Heart right ventricle (tissue), 16 donors: ENCODE data around the gene ZNF385B. TPM values are rescaled to one million over a fixed set of nuclear protein-coding genes. Genes with fewer than 3 reads are reported as not detected.

ENCODE experiments used
- ATAC-seq, 8 donors: fragments of 200-7000 bp; cut with Tn5 transposase; one replicate each; pipeline ENCODE4 v1.9.1; 2020; ENCODE audit warnings: mild to moderate bottlenecking in 8 of 8, moderate library complexity in 8 of 8, moderate number of reproducible peaks in 1 of 8
- DNase-seq, 2 donors: peaks; one replicate each; pipeline ENCODE4 v3.0.0-alpha.2; 2020
- H3K27ac ChIP-seq, 10 donors: fragments of 200-600 bp; sonication (generic) in 2 of 10; one replicate each; pipeline versions ENCODE4 v1.5.0 to v1.8.0; 2020 to 2022; ENCODE audit warnings: mild to moderate bottlenecking in 3 of 10
- H3K27me3 ChIP-seq, 7 donors: fragments of 200-600 bp; one replicate each; pipeline ENCODE4 v1.8.0; 2021 to 2022; ENCODE audit warnings: mild to moderate bottlenecking in 2 of 7
- H3K36me3 ChIP-seq, 9 donors: fragments of 200-600 bp; sonication (generic) in 1 of 9; one replicate each; pipeline versions ENCODE4 v1.5.0 to v1.8.0; 2020 to 2022; ENCODE audit warnings: mild to moderate bottlenecking in 2 of 9
- H3K4me1 ChIP-seq, 9 donors: fragments of 200-600 bp; sonication (generic) in 1 of 9; one replicate each; pipeline versions ENCODE4 v1.5.0 to v1.8.0; 2020 to 2022; ENCODE audit warnings: mild to moderate bottlenecking in 4 of 9
- H3K4me3 ChIP-seq, 10 donors: fragments of 200-600 bp; sonication (generic) in 2 of 10; one replicate each; pipeline versions ENCODE4 v1.5.0 to v1.8.0; 2020 to 2022; ENCODE audit warnings: mild to moderate bottlenecking in 7 of 10, moderate library complexity in 2 of 10
- H3K9me3 ChIP-seq, 11 donors: fragments of 200-600 bp in 10 of 11; sonication (generic) in 2 of 11; one replicate each; pipeline versions ENCODE4 v1.5.0 to v1.8.0; 2013 to 2022; ENCODE audit warnings: mild to moderate bottlenecking in 2 of 11, control low read depth in 1 of 11, moderate library complexity in 1 of 11
- WGBS, 2 donors: extraction: QIAGEN DNeasy Blood & Tissue Kit; methylation state at CpG; one replicate each; pipeline ENCODE4 v1.1.7; 2013; ENCODE audit warnings: inconsistent platforms in 1 of 2; 5-methylcytosine and 5-hydroxymethylcytosine counted together
- intact Hi-C, 10 donors: fragments of 100-400 bp; cut with DNase I; formaldehyde crosslinking; loops; one replicate each; pipeline versions ENCODE4 v1.11.1 to v1.14.2; 2022
- polyA plus RNA-seq, 2 donors: library from polyadenylated mRNA; stranded (reverse); fragments of 200-250 nt; gene quantifications; one replicate each; pipeline ENCODE4 v1.2.3, GENCODE V29; 2013
- total RNA-seq, 10 donors: library from RNA; stranded (reverse); fragmentation: NEBNext Ultra II Directional in 3 of 10; extraction: Animal tissue kit (Norgen Biotek cat#: 25700) in 3 of 10; gene quantifications; one replicate each; pipeline versions ENCODE4 v1.2.1 to v1.2.4, GENCODE V29; 2021 to 2023
- TF ChIP-seq, protein P1 (sequence below), 9 donors: fragments of 200-600 bp; sonication (generic) in 2 of 9; IDR thresholded peaks; one replicate each; pipeline versions ENCODE4 v1.5.0 to v1.8.0; 2021 to 2022; ENCODE audit warnings: antibody characterized with exemption in 9 of 9, mild to moderate bottlenecking in 5 of 9, moderate library complexity in 1 of 9
- donor health status: Arrhythmogenic right ventricular cardiomyopathy.
- donor health status: ischemic (EF 13 %, LVEDD 7.1; RV severe dilation, severe dysfunction).
- donor health status: healthy with polysubstance abuse.
- donor health status: DM: no; HTN: yes; CAD: no.
- donor health status: DM: no; HTN: no; CAD: no.
- donor health status: ischemic (EF 25% LVEDD 6.9; RV normal size, moderate dysfunction).
- donor health status: ischemic (EF 25% LVEDD 5.7; RV mildly dilated, moderate dysfunction).
- donor health status: healthy.
- donor health status: DM: yes; HTN: yes; CAD: no.
- donor health status: Ischemic cardiomyopathy.
- donor health status: ischemic (EF 35%, LVEDD 5.7; RV mildly dilated, moderate dysfunction).
- donor health status: nonischemic (EF 11% LVEDD 7.7; RV severe dilation, severe dysfunction).
- donor health status: DM: yes; HTN: yes; CAD: no.
- donor health status: PGD.
- donor health status: ischemic (EF 29% LVEDD 5.4; RV normal size, mild dysfunction).
- donor health status: nonischemic (EF 23%, LVEDD 6.1; RV moderate dilation, normal function).

ZNF385B gene
- total and polyA plus RNA-seq, 12 donors = 0.19 to 19.7 (median 1.7) TPM

DNA sequence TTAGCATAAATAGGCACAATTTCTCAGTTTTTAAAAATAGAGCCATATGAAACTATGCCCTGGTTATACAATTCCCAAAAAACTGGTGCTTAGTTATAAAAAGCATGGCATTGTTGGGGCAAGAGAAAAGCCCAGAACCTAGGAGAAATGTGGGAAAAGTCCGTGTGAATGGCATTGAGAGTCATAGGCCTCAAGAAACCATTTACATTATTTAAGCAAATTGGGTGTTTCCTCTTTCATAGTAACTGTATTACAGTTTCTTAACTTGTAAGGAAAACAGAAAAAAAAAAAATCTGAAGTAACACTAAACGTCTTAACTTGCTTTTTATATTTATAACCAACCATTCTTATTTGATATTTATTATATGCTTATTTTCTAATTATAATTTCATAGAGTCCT, 425.8 kb downstream of the ZNF385B start:
- 72 to 83% methylated on average over 2 of the region's 2 CpGs for WGBS, 2 donors
- Histone ChIP-seq H3K27ac (no peak overlapping the region), H3K36me3 (no peaks in the 10 kb centered on the region), H3K4me1 (no peaks in the 10 kb centered on the region), H3K27me3 (peaks cover 0 to 12% (median 0%) of the 10 kb centered on the region in 7 donors), H3K9me3 (no peaks in the 10 kb centered on the region), H3K4me3 (no peak overlapping the region)
- intact Hi-C loops = no loop called here
- TF ChIP-seq, protein P1, sequence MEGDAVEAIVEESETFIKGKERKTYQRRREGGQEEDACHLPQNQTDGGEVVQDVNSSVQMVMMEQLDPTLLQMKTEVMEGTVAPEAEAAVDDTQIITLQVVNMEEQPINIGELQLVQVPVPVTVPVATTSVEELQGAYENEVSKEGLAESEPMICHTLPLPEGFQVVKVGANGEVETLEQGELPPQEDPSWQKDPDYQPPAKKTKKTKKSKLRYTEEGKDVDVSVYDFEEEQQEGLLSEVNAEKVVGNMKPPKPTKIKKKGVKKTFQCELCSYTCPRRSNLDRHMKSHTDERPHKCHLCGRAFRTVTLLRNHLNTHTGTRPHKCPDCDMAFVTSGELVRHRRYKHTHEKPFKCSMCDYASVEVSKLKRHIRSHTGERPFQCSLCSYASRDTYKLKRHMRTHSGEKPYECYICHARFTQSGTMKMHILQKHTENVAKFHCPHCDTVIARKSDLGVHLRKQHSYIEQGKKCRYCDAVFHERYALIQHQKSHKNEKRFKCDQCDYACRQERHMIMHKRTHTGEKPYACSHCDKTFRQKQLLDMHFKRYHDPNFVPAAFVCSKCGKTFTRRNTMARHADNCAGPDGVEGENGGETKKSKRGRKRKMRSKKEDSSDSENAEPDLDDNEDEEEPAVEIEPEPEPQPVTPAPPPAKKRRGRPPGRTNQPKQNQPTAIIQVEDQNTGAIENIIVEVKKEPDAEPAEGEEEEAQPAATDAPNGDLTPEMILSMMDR (IDR thresholded peaks at IDR 0.05) = no peak
- ATAC-seq (no peak), DNase-seq (no peak)

DNA sequence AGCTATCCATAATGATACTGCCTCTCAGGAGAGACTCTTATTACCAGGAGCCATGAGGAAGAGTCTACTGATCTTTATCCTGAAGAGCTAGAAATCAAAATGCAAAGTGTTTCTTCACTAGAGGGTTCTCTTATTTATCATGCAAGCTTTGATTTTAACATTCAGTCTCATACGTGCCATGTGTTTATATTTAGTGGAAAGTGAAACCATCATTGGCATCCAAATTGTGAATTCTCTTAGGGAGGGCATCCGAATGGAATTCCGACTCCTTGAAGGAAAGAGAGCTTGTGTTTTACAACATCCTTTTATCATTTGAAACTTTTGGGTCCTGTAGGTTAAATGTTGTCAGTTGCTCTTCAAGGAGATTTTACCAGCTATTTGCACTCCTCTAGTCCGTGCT, 426.4 kb downstream of the ZNF385B start:
- intact Hi-C loops = no loop called here
- TF ChIP-seq, protein P1 (IDR thresholded peaks at IDR 0.05) = no peak
- ATAC-seq = no peak
- H3K4me3 ChIP-seq = no peak overlapping the region
- H3K9me3 ChIP-seq = no peaks in the 10 kb centered on the region
- WGBS, 2 donors = 88 to 89% methylated on average over 4 of the region's 4 CpGs
- peaks cover 0 to 14% (median 0%) of the 10 kb centered on the region in 7 donors for H3K27me3 ChIP-seq
- no peak overlapping the region for H3K27ac ChIP-seq
- no peaks in the 10 kb centered on the region for H3K4me1 ChIP-seq
- no peaks in the 10 kb centered on the region for H3K36me3 ChIP-seq
- DNase-seq = no peak

DNA sequence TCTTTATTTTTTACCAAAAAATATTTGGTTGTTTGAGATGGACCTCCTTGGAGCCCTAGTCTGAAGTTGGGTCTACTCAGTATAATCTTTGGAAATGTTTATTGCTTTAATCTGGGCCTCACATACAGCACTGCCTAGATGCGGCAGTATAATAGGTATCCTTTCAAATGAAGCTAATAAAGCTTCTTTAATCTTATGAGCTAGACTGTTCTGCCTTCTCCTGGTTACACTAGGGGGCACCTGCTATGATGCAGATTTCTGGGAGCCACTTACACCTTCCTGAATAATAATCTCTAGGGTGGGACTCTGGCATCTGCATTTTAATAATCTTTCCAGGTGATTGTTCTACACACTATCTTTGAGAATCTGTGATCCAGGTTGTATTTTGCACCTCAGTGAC, 427.1 kb downstream of the ZNF385B start:
- H3K27me3 ChIP-seq = peaks cover 0 to 15% (median under 1%) of the 10 kb centered on the region in 7 donors
- no peak overlapping the region for H3K27ac ChIP-seq
- no peaks in the 10 kb centered on the region for H3K4me1 ChIP-seq
- no peaks in the 10 kb centered on the region for H3K9me3 ChIP-seq
- DNase-seq (no peak), ATAC-seq (no peak)
- no peak overlapping the region for H3K4me3 ChIP-seq
- intact Hi-C loops = no loop called here
- WGBS, 2 donors = 100% methylated on average over 1 of the region's 1 CpG
- TF ChIP-seq, protein P1 (IDR thresholded peaks at IDR 0.05) = no peak
- no peaks in the 10 kb centered on the region for H3K36me3 ChIP-seq

- Histone ChIP-seq H3K9me3 (no peaks in the 10 kb centered on the region), H3K27me3 (peaks cover 0 to 15% (median 9%) of the 10 kb centered on the region in 7 donors), H3K4me1 (peaks cover 0 to 8% (median 0%) of the 10 kb centered on the region in 9 donors), H3K36me3 (no peaks in the 10 kb centered on the region), H3K4me3 (no peak overlapping the region), H3K27ac (no peak overlapping the region)
- WGBS, 2 donors = 91 to 97% methylated on average over 3 of the region's 3 CpGs
- intact Hi-C loops = no loop called here
- no peak for DNase-seq
- TF ChIP-seq, protein P1 (IDR thresholded peaks at IDR 0.05) = no peak
- ATAC-seq = no peak
These were observed 428.7 kb downstream of the ZNF385B start for GRCh38 chr2:179432751-179433150.
